Measurements from ENCODE around the gene SLC7A5. TPM values are rescaled to one million over a fixed set of nuclear protein-coding genes. Genes with fewer than 3 reads are reported as not detected.

SLC7A5 gene
- total RNA-seq, 2 experiments from 2014 or later = 140 to 283 TPM

- POLR2A ChIA-PET = no interaction called here
- no peaks in the 10 kb centered on the region for H3K9me3 ChIP-seq (ENCODE audit: low read length)
- no peak for TF ChIP-seq EZH2phosphoT487 (IDR thresholded peaks at IDR 0.05; ENCODE audit: borderline replicate concordance, low read depth, low read length)
- no peak for TF ChIP-seq CTCF (conservative IDR thresholded peaks at IDR 0.05; ENCODE audit: low read length)
- no peak overlapping the region for H3K4me2 ChIP-seq (ENCODE audit: low read length)
- H3K4me3 ChIP-seq (ENCODE audit: low read depth, low read length, poor library complexity, severe bottlenecking) = no peak overlapping the region
- intact Hi-C loops (cut with micrococcal nuclease; ENCODE audit: unreplicated experiment) = no loop called here
- peaks cover 33% of the 10 kb centered on the region; the same call in 1 of the 2 replicates for H4K20me1 ChIP-seq (ENCODE audit: insufficient read depth, low read length)
- no TSS peak for BruUV-seq (replicated peaks)
- no peak overlapping the region for H2AFZ ChIP-seq (ENCODE audit: low read length)
- peaks cover 65% of the 10 kb centered on the region for H3K4me1 ChIP-seq (ENCODE audit: insufficient read depth, low read length, poor library complexity, severe bottlenecking)
- H3K9me2 ChIP-seq (ENCODE audit: insufficient read depth, low read length) = no peaks in the 10 kb centered on the region
- DNase-seq (ENCODE audit: low spot score) = no peak
- peaks cover 93% of the 10 kb centered on the region for H3K79me2 ChIP-seq (ENCODE audit: insufficient read depth, low read depth, low read length)
- peaks cover 98% of the 10 kb centered on the region for H3K36me3 ChIP-seq (ENCODE audit: insufficient read depth, low read length)
- CTCF ChIA-PET (ENCODE audit: unreplicated experiment) = no interaction called here
- H3K27ac ChIP-seq (ENCODE audit: low read depth, low read length, poor library complexity, severe bottlenecking) = no peak overlapping the region
Observed at GRCh38 chr16:87847467-87847784, 21.9 kb downstream of the SLC7A5 start.

GRCh38 chr16:87846705-87847466, 22.4 kb downstream of the SLC7A5 start:
- no peak for DNase-seq (ENCODE audit: low spot score)
- Histone ChIP-seq H3K9me3 (ENCODE audit: low read length) (no peaks in the 10 kb centered on the region), H3K9me2 (ENCODE audit: insufficient read depth, low read length) (no peaks in the 10 kb centered on the region), H3K36me3 (ENCODE audit: insufficient read depth, low read length) (peaks cover 98% of the 10 kb centered on the region), H4K20me1 (ENCODE audit: insufficient read depth, low read length) (peaks cover 33% of the 10 kb centered on the region; the same call in 1 of the 2 replicates), H3K79me2 (ENCODE audit: insufficient read depth, low read depth, low read length) (peaks cover 91% of the 10 kb centered on the region), H3K27ac (ENCODE audit: low read depth, low read length, poor library complexity, severe bottlenecking) (no peak overlapping the region), H3K4me3 (ENCODE audit: low read depth, low read length, poor library complexity, severe bottlenecking) (no peak overlapping the region), H2AFZ (ENCODE audit: low read length) (no peak overlapping the region), H3K4me2 (ENCODE audit: low read length) (no peak overlapping the region), H3K4me1 (ENCODE audit: insufficient read depth, low read length, poor library complexity, severe bottlenecking) (peaks cover 65% of the 10 kb centered on the region)
- no TSS peak for BruUV-seq (replicated peaks)
- ChIA-PET CTCF (ENCODE audit: unreplicated experiment) (no interaction called here), POLR2A (no interaction called here)
- TF ChIP-seq EZH2phosphoT487 (IDR thresholded peaks at IDR 0.05; ENCODE audit: borderline replicate concordance, low read depth, low read length) (no peak), CTCF (conservative IDR thresholded peaks at IDR 0.05; ENCODE audit: low read length) (no peak)
- intact Hi-C loops (cut with micrococcal nuclease; ENCODE audit: unreplicated experiment) = no loop called here
